Mammary epithelial cell (primary cell): ENCODE measurements around the gene CFI.

Experiments
- EZH2 ChIP-seq: IDR thresholded peaks from 2 replicates; pipeline ENCODE4 v1.6.1; 2012; ENCODE audit warnings: low read length, inconsistent platforms, borderline replicate concordance
- TF ChIP-seq, protein P1 (sequence below), 2 donors: IDR thresholded peaks in 1 of 2; conservative IDR thresholded peaks in 1 of 2; 2 replicates each; pipeline ENCODE4 v1.5.1; 2011 to 2012; ENCODE audit warnings: inconsistent platforms in 2 of 2, low read length in 2 of 2, mild to moderate bottlenecking in 2 of 2, control low read depth in 1 of 2, low read depth in 1 of 2; ENCODE audit not compliant: insufficient read depth in 1 of 2; ENCODE audit errors: extremely low read depth in 1 of 2

DNA sequence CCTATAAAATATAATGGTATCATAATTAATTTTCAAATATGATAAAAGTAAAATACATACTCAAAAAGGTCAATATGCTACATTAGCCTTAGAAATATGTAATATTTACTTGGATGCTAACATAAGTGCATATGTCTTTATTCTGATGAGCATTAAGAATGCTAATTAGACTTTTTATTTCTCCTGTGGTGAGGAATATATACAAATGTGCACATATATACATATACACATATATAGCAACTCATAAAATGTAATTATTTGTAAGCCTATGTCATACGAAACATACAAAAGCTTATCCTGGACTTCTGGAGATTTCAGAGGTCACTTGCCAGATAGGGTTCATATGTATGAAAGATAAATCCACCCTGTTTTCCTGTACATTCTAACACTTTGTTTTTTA lies 83.0 kb downstream of the CFI start:
- TF ChIP-seq, protein P1, sequence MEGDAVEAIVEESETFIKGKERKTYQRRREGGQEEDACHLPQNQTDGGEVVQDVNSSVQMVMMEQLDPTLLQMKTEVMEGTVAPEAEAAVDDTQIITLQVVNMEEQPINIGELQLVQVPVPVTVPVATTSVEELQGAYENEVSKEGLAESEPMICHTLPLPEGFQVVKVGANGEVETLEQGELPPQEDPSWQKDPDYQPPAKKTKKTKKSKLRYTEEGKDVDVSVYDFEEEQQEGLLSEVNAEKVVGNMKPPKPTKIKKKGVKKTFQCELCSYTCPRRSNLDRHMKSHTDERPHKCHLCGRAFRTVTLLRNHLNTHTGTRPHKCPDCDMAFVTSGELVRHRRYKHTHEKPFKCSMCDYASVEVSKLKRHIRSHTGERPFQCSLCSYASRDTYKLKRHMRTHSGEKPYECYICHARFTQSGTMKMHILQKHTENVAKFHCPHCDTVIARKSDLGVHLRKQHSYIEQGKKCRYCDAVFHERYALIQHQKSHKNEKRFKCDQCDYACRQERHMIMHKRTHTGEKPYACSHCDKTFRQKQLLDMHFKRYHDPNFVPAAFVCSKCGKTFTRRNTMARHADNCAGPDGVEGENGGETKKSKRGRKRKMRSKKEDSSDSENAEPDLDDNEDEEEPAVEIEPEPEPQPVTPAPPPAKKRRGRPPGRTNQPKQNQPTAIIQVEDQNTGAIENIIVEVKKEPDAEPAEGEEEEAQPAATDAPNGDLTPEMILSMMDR (conservative IDR thresholded peaks at IDR 0.05 in 1 of 2, IDR thresholded peaks at IDR 0.05 in 1 of 2; ENCODE audit: extremely low read depth in 1 of 2, insufficient read depth in 1 of 2, low read depth in 1 of 2, low read length in 2 of 2) = no peak
- TF ChIP-seq EZH2 = no peak
